Measurements from ENCODE around the gene FCRLB.
"Not testable (repeated sequence)": the region's sequence is repeated elsewhere in the genome, so short reads cannot be mapped to it uniquely, and the experiment has no call there.

FCRLB gene, protein sequence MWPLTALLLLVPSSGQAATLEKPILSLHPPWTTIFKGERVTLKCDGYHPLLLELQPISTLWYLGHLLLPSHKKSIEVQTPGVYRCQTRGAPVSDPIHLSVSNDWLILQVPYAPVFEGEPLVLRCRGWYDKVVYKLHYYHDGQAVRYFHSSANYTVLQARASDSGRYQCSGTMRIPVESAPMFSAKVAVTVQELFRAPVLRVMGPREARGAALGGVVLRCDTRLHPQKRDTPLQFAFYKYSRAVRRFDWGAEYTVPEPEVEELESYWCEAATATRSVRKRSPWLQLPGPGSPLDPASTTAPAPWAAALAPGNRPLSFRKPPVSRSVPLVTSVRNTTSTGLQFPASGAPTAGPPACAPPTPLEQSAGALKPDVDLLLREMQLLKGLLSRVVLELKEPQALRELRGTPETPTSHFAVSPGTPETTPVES

DNA sequence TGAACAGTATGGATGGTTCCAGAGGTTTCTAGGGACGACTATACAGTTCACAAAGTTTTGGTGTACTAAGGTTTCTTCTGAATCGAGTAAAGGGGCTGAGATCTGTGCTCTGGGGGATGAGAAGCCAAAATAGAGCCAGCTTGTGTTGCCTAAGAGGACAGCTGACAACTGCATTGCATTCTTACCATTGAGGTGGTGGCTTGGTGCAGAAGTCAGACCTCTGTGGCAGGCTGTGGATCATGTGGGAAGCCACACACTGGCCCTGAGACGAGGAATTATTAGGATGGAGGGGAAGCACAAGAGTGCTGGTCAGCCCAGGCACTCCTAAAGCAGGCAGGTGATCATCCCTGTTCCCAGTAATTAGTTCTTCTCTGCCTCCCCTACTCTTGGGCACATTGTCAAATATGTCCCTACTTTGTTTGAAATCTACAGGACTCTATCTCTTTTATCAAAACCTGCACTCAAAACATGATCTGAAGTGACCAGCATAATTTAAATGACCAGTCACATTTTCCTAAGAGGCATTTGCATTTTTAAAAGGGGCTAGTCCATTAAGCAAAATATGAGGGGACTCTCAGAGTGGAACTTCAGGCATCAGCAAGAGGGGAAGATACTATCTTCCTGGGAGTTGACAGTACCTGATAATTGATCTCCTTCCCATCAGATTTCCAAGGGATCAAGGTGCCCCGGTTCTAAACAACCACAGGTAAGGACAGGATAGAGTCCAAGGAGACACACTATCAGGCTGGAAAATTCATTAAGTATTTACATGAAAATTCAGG is at the start of gene FCRLB:
Gene FCRLB (plus strand): TSS at position 589 of the 782 bp plus-strand sequence. CDS start 1,129 bp downstream, outside the sequence.
- in situ Hi-C loops (cut with HindIII; ENCODE audit: low sequenced_read_pairs): no loop called here

DNA sequence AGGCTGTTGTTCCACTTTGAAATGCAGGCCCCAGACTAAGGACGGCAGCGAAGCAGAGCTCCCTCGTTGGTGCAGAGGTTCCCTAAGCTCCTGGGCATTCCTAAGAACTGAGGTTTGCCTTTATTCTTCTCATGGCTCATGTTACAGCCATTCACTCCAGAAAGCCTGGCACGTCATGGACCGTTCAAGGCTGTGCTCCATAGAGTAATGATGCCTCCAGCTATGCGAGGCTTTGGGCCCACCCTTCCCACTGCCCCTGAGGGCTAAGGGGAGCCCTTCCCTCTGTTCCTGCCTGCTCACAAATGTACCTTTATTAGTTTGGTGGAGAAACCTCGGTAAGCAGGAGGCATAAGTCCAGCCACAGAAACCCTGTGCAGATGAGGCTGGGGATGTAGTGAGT is 47.9 kb upstream of the FCRLB start:
- in situ Hi-C loops (cut with HindIII; ENCODE audit: low sequenced_read_pairs): not testable (repeated sequence)

DNA sequence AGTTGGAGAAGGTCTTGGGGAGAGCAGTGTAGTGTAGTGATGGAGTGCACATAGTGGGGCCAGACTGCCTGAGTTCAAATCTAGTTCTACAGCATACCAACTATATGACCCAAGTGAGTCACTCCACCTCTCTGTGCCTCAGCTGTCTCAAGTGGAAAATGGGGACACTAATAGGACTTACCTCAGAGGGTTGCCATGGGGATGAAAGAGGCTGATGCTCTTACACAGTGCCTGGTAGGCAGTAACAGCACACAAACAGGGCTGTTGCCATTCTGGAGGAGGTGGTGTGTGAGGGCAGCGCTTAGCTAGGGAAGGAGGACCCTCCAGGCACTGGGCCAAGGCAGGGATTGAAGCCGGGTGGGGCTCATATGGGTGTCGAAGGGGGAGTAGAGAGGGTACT is 46.9 kb upstream of the FCRLB start:
- in situ Hi-C loops (cut with HindIII; ENCODE audit: low sequenced_read_pairs): not testable (repeated sequence)

DNA sequence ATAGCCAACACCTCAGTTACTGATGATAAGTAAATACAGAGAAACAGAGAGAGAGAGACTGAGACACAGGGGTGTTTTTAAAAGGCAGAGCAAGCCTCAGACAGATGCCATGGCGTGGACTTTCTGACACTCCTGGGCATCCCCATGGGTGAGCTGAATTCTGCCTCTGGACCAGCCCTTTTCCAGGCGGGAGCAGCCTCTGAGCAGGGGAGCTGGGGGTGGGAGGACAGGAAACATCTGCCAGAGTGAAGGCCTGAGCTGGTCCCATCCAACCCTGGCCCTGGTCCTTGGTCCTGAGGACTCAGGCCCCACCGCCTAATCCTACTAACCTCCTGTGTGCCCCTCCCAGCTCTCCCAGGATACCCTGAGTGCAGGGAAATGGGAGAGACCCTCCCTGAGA is 46.4 kb upstream of the FCRLB start:
- in situ Hi-C loops (cut with HindIII; ENCODE audit: low sequenced_read_pairs): not testable (repeated sequence)

DNA sequence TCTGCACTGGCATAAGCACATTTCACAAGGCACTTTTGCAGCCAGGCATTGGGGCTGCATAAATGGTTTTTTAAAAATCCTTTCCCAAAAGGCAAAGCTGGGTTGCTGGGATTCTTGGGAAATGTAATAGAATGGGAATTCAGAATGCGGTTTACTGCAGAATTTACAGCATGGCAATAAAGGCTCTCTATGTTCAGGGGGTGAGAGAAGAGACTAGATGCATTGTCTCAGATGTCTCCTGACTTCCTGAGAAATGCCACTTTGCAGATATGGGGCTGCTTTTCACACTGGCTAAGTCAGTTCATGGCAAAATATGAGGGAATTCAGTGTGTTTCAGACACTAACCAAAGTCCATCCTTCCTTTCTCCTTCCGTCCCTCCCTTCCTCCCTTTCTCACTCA is 44.9 kb upstream of the FCRLB start:
- in situ Hi-C loops (cut with HindIII; ENCODE audit: low sequenced_read_pairs): no loop called here

DNA sequence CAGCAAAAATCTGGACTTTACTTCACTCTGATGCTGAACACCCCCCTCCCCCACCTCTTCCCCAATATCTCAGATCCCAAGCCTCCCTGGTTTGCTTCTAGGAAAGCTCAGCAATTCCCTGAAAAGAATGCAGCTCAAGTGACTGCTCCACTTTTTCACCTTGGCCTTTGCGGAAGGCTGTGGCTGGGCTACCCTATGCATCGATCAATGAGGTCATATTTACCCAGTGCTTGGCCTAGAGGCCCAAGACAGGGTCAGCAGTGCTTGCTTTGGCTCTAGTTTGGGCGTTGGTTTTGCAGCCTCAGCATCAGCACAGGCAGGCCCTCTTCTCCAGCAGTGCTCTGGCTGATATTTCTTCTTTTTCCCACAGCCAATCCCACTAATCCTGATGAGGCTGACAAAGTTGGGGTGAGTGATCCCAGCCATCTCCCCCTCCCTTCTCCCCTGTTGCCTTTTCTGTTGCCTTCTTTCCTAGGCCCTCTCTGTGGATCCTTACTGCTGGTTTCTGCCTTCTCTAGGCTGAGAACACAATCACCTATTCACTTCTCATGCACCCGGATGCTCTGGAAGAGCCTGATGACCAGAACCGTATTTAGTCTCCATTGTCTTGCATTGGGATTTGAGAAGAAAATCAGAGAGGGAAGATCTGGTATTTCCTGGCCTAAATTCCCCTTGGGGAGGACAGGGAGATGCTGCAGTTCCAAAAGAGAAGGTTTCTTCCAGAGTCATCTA is 44.2 kb upstream of the FCRLB start:
- in situ Hi-C loops (cut with HindIII; ENCODE audit: low sequenced_read_pairs): no loop called here

DNA sequence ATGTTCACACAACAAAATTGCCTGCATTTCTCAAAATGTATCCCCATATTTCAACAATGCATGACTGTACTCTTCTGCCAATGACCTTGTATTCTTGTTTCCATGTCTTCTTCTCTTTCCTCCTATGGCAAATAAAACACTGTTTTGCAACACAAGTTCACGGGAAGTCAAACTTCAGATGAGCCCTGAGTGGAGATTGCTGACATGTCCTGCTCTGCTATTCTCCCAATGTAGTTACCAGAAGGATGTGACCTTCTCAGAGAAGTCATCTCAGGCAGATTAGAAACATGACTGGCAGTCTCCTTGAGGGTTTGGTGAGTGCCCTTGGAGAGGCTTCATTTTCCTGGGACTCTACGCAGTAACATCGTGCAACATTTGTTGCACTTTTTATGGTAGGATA is 42.8 kb upstream of the FCRLB start:
- in situ Hi-C loops (cut with HindIII; ENCODE audit: low sequenced_read_pairs): no loop called here

DNA sequence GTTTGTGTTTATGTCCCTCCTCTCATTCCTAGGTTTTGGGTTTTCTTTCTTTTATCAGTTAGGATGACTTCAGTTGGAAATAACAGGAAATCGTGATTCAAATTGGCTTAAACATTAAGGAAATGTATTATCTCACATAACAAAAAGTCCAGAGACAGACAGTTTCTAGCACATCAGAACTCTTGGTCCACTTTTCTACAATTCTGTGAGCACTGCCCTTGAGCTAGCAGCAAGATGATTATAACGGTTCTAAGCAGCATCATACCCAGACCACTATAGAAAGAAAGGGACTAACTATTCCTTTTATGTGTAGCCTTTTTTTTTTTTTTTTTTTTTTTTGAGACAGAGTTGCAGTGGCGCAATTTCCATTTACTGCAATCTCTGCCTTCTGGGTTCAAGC is 39.5 kb upstream of the FCRLB start:
- in situ Hi-C loops (cut with HindIII; ENCODE audit: low sequenced_read_pairs): no loop called here

DNA sequence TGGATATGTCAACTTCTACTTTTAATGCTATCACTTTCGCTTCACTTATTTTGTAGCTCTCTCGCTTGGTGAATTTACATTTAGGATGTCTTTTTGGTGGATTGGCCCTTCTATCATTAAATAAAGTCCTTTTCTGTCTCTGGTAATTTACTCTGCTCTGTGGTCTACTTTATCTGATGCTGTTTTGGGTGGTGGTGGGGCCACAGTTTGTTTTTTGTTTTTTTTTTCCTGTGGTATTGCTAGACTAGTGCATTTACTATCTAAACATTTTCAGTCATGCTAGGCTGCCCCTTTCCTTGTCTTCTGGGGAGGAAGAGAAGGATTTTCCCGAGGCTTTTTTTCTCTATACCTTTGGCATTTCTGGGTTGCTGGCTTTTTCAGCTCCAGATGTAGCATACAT is 32.4 kb upstream of the FCRLB start:
- in situ Hi-C loops (cut with HindIII; ENCODE audit: low sequenced_read_pairs): no loop called here

DNA sequence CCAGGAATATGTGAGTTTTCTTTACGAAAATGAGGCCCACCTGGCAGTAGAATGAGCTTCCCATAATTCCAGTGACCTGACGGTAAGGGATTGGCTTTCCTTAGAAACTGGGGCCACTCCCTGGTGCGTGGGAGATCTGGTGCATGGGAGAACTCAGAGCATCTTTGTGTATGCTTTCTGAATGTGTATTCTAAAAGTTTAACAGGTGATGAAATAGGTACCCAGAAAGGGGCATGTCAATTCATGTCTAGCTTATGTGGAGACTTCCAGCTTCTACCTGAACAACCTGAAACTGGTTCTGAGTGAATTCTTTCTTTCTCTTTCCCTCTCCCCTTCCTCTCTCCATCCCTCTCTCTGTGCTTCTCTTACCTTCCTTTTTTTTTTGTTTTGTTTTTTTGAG is 29.5 kb upstream of the FCRLB start:
- in situ Hi-C loops (cut with HindIII; ENCODE audit: low sequenced_read_pairs): no loop called here

DNA sequence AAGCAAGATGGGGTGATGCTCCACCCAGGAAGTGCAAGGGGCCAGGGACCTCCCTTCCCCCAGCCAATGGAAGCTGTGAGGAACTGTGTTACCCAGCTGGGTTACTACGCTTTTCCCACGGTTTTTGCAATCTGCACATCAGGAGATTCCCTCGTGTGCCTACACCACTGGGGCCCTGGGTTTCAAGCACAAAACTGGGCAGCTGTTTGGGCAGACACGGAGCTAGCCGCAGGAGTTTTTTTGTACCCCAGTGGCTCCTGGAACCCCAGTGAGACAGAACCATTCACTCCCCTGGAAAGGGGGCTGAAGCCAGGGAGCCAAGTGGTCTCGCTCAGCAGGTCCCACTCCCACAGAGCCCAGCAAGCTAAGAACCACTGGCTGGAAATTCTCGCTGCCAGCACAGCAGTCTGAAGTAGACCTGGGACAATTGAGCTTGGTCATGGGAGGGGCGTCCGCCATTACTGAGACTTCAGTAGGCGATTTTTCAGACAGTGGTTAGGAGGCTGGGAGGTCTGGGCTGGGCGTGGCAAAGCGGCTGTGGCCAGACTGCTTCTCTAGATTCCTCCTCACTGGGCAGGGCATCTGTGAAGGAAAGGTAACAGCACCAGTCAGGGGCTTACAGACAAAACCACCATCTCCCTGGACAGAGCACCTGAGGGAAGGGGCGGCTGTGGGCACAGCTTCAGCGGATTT is 28.2 kb upstream of the FCRLB start:
- in situ Hi-C loops (cut with HindIII; ENCODE audit: low sequenced_read_pairs): not testable (repeated sequence)

DNA sequence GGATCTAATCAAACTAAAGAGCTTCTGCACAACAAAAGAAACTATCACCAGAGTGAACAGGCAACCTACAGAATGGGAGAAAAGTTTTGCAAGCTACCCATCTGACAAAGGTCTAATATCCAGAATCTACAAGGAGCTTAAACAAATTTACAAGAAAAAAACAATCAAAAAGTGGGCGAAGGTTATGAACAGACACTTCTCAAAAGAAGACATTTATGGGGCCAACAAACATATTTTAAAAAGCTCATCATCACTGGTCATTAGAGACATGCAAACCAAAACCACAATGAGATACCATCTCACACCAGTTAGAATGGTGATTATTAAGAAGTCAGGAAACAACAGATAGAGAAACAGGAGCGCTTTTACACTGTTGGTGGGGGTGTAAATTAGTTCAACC is 23.0 kb upstream of the FCRLB start:
- in situ Hi-C loops (cut with HindIII; ENCODE audit: low sequenced_read_pairs): not testable (repeated sequence)

DNA sequence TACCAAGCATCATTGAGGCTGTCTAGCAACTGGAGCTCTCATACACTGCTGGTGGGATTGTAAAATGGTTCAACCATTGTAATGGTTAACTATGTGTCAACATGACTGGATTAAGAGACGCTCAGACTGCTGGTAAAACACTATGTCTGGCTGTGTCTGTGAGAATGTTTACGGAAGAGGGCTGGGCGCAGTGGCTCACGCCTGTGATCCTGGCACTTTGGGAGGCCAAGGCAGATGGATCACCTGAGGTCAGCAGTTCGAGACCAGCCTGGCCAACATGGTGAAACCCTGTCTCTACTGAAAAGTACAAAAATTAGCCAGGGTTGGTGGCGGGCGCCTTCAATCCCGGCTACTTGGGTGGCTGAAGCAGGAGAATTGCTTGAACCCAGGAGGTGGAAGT is 19.1 kb upstream of the FCRLB start:
- in situ Hi-C loops (cut with HindIII; ENCODE audit: low sequenced_read_pairs): no loop called here

DNA sequence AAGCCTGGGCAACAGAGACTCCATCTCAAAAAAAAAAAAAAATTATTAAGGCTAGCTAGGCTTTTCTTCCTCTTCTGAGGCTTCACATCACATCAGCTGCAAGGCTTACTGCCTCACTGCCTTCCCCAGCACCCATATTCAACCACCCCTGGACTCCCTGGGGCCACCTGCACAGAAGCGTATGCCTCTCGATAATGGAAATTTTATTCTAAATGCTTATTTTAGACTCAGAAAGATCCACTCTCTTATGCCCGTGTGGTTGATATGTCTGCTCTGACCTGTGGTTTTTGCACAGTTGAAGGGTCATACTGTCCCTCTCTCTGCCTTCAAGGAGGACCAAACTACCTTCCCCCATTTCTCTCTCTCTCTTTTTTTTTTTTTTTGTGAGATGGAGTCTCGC is 15.8 kb upstream of the FCRLB start:
- in situ Hi-C loops (cut with HindIII; ENCODE audit: low sequenced_read_pairs): no loop called here

DNA sequence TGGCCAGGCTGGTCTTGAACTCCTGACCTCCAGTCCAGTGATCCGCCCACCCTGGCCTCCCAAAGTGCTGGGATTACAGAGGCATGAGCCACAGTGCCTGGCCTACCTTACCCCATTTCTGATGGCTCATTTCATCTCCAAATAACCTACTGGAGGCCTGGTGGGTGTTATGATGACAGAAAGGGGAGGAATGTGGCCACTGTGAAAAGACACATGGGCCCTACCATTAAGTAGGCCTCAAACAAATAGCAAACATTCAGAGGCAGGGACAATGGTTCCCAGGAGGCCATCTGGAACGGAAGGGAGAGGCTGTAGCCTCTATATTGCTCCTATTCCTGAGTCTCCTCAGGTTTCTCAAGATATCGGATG is 15.2 kb upstream of the FCRLB start:
- in situ Hi-C loops (cut with HindIII; ENCODE audit: low sequenced_read_pairs): no loop called here

DNA sequence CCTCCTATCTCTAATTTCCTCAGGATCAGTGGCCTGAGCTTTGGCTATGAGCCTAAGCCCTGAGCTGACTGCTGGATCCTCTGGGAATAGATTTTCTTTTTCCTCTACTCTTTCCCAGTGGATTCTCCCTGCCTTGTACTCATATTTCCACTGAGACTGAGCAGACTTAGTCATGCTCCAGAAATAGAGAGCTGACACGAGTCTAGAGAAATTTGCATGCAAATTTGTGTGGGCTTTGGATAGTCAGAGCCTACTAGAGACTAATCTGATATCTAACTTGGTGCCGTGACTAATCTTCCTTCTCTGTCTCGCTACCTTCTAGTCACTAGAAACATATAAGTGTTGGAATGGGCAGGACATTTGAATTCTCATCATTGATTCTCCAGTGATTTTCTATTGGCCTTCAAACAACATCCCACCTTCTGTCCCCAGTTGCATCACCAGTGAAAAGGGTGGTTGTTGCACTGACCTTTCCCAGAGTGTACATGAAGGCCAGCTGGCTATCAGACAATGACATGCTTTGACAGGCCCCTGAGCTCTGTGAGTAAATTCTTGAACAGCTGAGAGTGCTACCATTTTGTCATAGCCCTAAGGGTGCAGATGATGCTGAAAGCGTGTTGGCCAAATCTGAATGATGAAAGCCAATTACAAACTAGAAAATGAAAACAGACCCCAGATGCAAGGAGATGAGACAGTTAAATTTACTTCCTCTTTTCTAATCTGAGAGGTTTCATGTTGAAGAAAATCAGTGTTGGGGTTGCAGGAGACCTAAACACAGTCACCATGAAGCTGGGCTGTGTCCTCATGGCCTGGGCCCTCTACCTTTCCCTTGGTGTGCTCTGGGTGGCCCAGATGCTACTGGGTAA is 14.6 kb upstream of the FCRLB start, which contains the start of gene FCRLA:
Gene FCRLA (plus strand): TSS at position 748 of the 866 bp plus-strand sequence. CDS start 36 bp downstream, at position 784.
- in situ Hi-C loops (cut with HindIII; ENCODE audit: low sequenced_read_pairs): no loop called here

DNA sequence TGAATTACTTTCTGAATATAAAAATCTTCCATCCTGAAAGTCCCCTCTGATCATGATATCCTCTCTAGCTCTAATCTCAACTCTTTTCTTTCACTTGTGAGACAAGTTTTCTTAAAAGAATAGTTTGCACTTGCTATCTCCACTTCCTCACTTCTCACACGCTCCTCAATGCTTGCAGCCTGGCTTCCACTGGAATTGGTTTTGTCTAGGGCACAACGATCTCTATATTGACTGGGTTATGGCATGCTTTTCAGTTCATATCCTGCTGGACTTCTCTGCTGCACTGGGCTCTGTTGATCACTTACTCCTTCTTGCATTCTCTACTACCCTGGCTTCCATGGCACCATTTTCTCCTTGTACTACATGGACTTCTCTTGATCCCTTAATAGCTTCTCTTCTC is 13.8 kb upstream of the FCRLB start:
- in situ Hi-C loops (cut with HindIII; ENCODE audit: low sequenced_read_pairs): no loop called here

DNA sequence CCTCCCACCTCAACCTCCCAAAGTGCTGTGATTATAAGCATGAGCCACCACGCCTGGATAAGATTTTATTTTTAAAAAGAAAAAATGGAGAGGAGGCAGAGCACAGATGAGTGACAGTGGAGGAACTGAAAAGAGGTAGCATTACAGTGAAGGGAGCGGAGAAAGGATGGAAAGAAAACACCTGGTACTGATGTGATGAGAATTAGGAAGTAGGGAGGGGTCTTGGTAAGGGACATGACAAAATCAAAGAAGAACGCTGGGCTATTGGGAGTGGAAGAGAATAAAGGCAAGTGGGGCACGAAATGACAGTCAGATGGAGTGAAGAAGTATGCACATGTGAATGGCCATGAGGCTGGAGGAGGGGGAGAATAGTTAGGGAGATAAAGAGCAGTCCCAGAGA is 12.0 kb upstream of the FCRLB start:
- in situ Hi-C loops (cut with HindIII; ENCODE audit: low sequenced_read_pairs): no loop called here

DNA sequence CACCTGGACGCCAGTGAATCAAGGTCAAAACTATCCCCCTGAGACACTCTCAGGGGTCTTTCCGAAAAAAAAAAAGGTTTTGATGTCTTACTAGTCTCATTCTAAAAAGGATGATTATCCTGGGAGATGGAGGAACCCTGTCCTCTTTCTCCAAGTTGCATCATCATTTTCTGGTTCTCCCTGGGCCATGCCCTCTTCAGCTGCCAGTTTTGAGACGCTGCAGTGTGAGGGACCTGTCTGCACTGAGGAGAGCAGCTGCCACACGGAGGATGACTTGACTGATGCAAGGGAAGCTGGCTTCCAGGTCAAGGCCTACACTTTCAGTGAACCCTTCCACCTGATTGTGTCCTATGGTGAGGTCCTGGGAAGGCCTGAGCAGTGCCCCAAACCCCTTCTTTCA is 10.8 kb upstream of the FCRLB start:
- in situ Hi-C loops (cut with HindIII; ENCODE audit: low sequenced_read_pairs): no loop called here

Measured in DLD1 (cell line).